GM10248 (cell line): ENCODE data around the gene FAM222A.

Source experiments
- CTCF ChIA-PET: fragments of 300-600 bp; sonication (Branson Sonifier 250); formaldehyde crosslinking; extraction: SDS; loops from one replicate; lab custom pipeline; 2021; ENCODE audit warnings: antibody characterized with exemption; lab: Yijun Ruan, JAX
- POLR2A ChIA-PET: fragments of 350-650 bp; sonication (Branson Sonifier 250); formaldehyde crosslinking; extraction: SDS; loops from one replicate; lab custom pipeline; 2020; ENCODE audit warnings: antibody characterized with exemption; lab: Yijun Ruan, JAX
- DNase-seq: peaks from one replicate; pipeline ENCODE4 v3.0.0; 2012; ENCODE audit errors: extremely low spot score
- TF ChIP-seq, protein P1 (sequence below): IDR thresholded peaks from 2 replicates; pipeline ENCODE4 v1.5.1; 2012; ENCODE audit warnings: mild to moderate bottlenecking, low read depth; ENCODE audit errors: extremely low read depth, missing control alignments, control extremely low read depth

The FAM222A gene

DNA sequence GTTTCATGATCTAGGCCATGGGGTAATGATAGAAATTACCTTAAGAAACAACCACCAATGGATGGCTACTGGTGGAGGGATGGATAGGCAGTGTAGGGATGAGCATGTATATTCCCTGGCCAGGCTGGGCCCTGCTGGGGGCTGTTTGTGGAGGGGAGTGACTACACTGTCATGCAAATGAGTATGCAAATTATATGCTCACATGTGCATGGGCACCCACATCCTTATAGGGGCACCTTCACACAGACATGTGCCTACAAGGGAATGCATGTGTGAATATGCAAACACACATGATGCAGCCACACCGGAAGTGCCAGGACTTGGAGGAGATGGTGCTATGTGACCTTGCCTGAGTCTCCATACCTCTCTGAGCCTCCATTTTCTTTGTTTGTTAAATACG, 39.7 kb upstream of the FAM222A start:
- DNase-seq = no peak
- POLR2A ChIA-PET = no interaction called here
- TF ChIP-seq, protein P1, sequence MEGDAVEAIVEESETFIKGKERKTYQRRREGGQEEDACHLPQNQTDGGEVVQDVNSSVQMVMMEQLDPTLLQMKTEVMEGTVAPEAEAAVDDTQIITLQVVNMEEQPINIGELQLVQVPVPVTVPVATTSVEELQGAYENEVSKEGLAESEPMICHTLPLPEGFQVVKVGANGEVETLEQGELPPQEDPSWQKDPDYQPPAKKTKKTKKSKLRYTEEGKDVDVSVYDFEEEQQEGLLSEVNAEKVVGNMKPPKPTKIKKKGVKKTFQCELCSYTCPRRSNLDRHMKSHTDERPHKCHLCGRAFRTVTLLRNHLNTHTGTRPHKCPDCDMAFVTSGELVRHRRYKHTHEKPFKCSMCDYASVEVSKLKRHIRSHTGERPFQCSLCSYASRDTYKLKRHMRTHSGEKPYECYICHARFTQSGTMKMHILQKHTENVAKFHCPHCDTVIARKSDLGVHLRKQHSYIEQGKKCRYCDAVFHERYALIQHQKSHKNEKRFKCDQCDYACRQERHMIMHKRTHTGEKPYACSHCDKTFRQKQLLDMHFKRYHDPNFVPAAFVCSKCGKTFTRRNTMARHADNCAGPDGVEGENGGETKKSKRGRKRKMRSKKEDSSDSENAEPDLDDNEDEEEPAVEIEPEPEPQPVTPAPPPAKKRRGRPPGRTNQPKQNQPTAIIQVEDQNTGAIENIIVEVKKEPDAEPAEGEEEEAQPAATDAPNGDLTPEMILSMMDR = no peak
- CTCF ChIA-PET = no interaction called here

DNA sequence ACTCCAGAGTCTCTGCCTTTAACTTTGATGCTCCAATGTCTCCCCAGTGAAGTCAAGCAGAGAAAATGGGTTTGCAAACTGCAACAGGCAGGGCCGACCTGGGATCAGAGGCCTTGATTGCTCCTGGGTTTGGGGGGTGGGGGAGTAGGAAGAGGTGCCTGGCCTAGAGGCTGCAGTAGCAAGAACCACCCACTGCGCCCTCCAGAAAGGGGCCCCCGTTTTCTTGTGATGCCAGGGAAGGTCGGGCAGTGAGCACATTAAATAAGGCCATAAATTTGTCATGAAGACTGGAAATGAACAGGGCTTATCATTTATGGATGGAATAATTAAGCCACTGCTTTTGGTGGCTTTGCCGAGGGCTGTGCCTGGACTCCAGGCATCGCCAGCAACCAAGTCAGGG, 38.2 kb upstream of the FAM222A start:
- TF ChIP-seq, protein P1 = no peak
- ChIA-PET POLR2A (no interaction called here), CTCF (no interaction called here)
- DNase-seq = no peak

DNA sequence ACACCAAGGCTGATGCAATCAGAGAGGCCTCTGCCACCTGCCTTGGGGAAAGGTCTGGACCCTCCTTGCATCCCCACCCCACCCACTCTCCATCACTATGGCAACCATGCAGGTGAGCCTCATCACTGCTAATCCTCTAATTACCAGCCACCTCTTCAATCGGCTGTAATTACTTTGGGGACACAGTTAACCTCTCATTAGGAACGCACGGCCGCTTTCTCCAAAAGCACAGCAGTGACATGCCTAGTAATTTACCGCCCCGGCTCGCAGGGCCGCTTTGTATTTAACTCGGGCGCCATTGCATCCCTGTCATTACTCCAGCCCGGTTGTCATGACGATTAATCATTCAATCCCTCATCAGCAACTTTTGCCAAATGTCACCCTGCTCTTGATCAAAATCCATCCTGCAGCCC, 36.3 kb upstream of the FAM222A start:
- DNase-seq = no peak
- POLR2A ChIA-PET = no interaction called here
- TF ChIP-seq, protein P1 = no peak
- CTCF ChIA-PET = interaction anchor here (0.8 to 1.0 kb wide), 3 partner anchors 8 to 10 kb away, joined by 3 read pairs; no protein-coding TSS in a partner anchor

DNA sequence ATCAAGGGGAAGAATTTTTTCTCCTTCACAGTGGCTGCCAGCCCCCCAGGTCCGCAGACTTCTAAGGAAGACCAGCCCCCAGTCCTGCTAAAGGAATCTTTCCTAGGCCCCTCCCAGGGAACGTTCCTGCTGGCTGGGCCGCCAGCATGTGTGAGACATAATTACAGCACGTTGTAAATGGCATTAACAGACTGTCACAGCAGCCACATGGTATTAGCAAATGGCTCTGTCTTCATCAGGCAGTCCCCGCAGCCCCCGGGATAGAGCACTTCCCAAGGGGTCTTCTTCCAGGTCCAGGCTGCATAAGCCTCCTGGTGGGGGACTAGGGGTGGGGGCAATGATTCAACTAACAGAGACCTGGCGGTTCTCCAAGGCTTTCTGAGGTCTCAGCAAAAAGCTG, 34.9 kb upstream of the FAM222A start:
- DNase-seq = no peak
- TF ChIP-seq, protein P1 = no peak
- CTCF ChIA-PET = no interaction called here
- POLR2A ChIA-PET = no interaction called here

DNA sequence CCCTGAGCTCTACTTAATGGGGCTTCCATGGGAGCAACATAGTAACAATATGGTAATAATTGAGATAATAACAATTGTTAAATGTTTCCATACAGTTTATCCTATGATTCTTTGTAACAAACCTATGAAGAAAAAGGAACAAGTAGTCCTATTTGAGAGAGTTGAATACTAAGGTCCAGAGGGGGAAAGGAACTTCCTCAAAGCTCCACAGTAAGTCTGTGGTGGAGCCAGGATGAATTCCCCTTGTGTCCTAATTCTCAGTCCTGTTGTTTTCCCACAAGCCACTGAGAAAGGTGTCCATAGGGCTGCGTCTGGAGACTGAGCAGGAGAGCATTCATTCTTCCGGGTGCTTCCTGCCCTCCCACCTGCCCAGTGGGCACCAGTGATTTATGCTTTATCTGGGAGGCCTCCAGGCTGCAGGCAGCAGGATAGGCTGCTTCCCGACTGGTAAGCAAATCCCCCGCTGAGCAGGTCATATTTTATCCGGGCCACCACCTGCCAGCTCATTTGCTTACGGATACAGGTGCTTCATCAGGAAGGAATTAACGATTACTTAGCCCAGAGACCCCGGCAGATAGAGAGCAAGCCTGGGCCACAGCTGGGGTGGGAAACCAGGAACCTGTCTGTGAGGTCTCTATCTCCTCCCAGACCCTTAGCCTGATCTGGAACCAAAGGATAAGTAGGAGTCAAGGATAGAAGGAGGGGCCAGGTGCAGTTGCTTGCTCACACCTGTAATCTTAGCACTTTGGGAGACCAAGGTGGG, 33.9 kb upstream of the FAM222A start:
- TF ChIP-seq, protein P1 = no peak
- DNase-seq = no peak
- CTCF ChIA-PET = no interaction called here
- POLR2A ChIA-PET = no interaction called here

DNA sequence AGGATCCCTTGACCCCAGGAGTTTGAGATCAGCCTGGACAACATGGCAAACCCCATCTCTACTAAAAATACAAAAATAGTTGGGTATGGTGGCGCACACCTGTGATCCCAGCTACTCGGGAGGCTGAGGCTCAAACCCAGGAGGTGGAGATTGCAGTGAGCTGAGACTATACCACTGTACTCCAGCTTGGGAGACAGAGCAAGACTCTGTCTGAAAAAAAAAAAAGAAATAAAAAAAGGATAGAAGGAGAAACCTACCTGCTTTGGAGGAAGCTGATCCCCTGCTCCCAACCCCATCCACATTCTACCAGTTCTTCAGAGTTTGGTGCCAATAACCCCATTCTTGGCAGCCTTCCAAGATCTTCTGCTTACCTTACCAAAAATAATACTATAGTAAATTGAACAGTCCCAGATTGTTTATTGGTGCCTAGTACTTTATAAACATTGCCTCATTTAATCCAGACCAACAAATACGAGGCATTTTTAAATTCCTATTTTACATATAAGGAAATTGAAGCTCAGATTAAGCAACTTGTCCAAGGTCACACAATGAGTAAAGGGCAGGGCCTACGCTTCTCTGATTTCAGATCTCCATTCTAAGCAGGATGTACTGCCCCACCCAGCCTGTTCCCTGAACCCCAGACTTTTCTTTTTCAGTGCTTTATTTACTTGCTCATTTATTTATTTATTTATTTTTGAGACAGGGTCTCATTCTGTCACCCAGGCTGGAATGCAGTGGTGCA, 33.2 kb upstream of the FAM222A start:
- DNase-seq = no peak
- TF ChIP-seq, protein P1 = no peak
- ChIA-PET POLR2A (no interaction called here), CTCF (no interaction called here)
